PC-9 (cell line): Measurements from ENCODE around the gene KLHL17. TPM values are rescaled to one million over a fixed set of nuclear protein-coding genes. Genes with fewer than 3 reads are reported as not detected.

Source experiments
- BruUV-seq: library from RNA; stranded (reverse); fragments of 400-500 nt; replicated peaks from 2 replicates; lab custom pipeline; 2021; lab: Mats Ljungman, UMichigan
- CTCF ChIA-PET: fragments of 300-600 bp; sonication (Branson Sonifier 250); formaldehyde crosslinking; loops from one replicate; lab custom pipeline; 2022; ENCODE audit warnings: antibody characterized with exemption; lab: Charles Lee
- POLR2A ChIA-PET: fragments of 300-600 bp; sonication (Branson Sonifier 250); formaldehyde crosslinking; loops from one replicate; lab custom pipeline; 2022; ENCODE audit warnings: antibody characterized with exemption; ENCODE audit not compliant: unreplicated experiment; lab: Charles Lee
- DNase-seq, 2 experiments: peaks; one replicate each; pipeline versions ENCODE4 v3.0.0 to v3.0.0-alpha.2; 2015 to 2022; ENCODE audit warnings: mixed read lengths in 1 of 2
- H2AFZ ChIP-seq: fragments of 200-600 bp; sonication (generic); 2 replicates; pipeline ENCODE4 v1.8.1; 2017; ENCODE audit warnings: antibody characterized with exemption
- H3F3A ChIP-seq: fragments of 200-600 bp; sonication (generic); 2 replicates; pipeline ENCODE4 v1.8.1; 2017; ENCODE audit warnings: antibody characterized with exemption, mild to moderate bottlenecking, low read depth; ENCODE audit not compliant: insufficient read depth
- H3K27ac ChIP-seq: fragments of 200-600 bp; sonication (generic); 2 replicates; pipeline ENCODE4 v1.6.1; 2016; ENCODE audit warnings: mixed run types
- H3K27me3 ChIP-seq: fragments of 200-600 bp; sonication (generic); 2 replicates; pipeline ENCODE4 v1.6.1; 2016; ENCODE audit warnings: low read depth, mixed run types; ENCODE audit not compliant: insufficient read depth
- H3K36me3 ChIP-seq: fragments of 200-600 bp; sonication (generic); 2 replicates; pipeline ENCODE4 v1.6.1; 2016; ENCODE audit warnings: low read depth, mixed run types
- H3K4me1 ChIP-seq: fragments of 200-600 bp; sonication (generic); replicated peaks from 2 replicates; pipeline ENCODE4 v1.6.1; 2016; ENCODE audit warnings: mixed run types; ENCODE audit not compliant: insufficient read depth
- H3K4me2 ChIP-seq: fragments of 200-600 bp; sonication (generic); 2 replicates; pipeline ENCODE4 v1.6.1; 2017; ENCODE audit warnings: mixed run types
- H3K4me3 ChIP-seq: fragments of 200-600 bp; sonication (generic); 2 replicates; pipeline ENCODE4 v1.6.1; 2016; ENCODE audit warnings: mixed run types
- H3K79me2 ChIP-seq: fragments of 200-600 bp; sonication (generic); 2 replicates; pipeline ENCODE4 v1.6.1; 2017; ENCODE audit warnings: low read depth, mixed run types
- H3K9me2 ChIP-seq: fragments of 200-600 bp; sonication (generic); 2 replicates; pipeline ENCODE4 v1.8.1; 2017; ENCODE audit warnings: mild to moderate bottlenecking; ENCODE audit not compliant: insufficient read depth
- H3K9me3 ChIP-seq: fragments of 200-600 bp; sonication (generic); 2 replicates; pipeline ENCODE4 v1.8.1; 2016; ENCODE audit warnings: low read depth; ENCODE audit not compliant: insufficient read depth
- H4K20me1 ChIP-seq: fragments of 200-600 bp; sonication (generic); 2 replicates; pipeline ENCODE4 v1.8.1; 2017; ENCODE audit not compliant: insufficient read depth
- CTCF ChIP-seq: fragments of 200-600 bp; sonication (generic); conservative IDR thresholded peaks from 2 replicates; pipeline ENCODE4 v1.6.1; 2017; ENCODE audit warnings: mixed run types, antibody characterized with exemption, mild to moderate bottlenecking, moderate library complexity
- EZH2 ChIP-seq: fragments of 200-600 bp; sonication (generic); IDR thresholded peaks from 2 replicates; pipeline ENCODE4 v1.8.0; 2017; ENCODE audit warnings: antibody characterized with exemption, low read depth
- intact Hi-C: fragments of 100-400 bp; cut with micrococcal nuclease; formaldehyde crosslinking; loops from one replicate; pipeline ENCODE4 v1.10.0; 2022; ENCODE audit not compliant: unreplicated experiment
- total RNA-seq: library from RNA; stranded (reverse); gene quantifications from 2 replicates; pipeline ENCODE4 v1.2.3, GENCODE V29; 2021

The KLHL17 gene
- total RNA-seq, 1 experiment from 2014 or later = 22.7 TPM

GRCh38 chr1:935751-936231, 24.6 kb upstream of the KLHL17 start:
- no peak overlapping the region for H3K4me3 ChIP-seq
- no peak overlapping the region for H2AFZ ChIP-seq
- H3K4me1 ChIP-seq = peaks cover 42% of the 10 kb centered on the region
- no peak for DNase-seq
- ChIA-PET POLR2A (no interaction called here), CTCF (no interaction called here)
- H3K4me2 ChIP-seq = no peak overlapping the region
- TF ChIP-seq CTCF = no peak
- TF ChIP-seq EZH2 = no peak
- peaks cover 24% of the 10 kb centered on the region for H3K27me3 ChIP-seq
- H3K79me2 ChIP-seq = no peaks in the 10 kb centered on the region
- no peaks in the 10 kb centered on the region for H3K36me3 ChIP-seq
- peaks cover 38% of the 10 kb centered on the region for H3F3A ChIP-seq
- no peaks in the 10 kb centered on the region; the same call in 1 of the 2 replicates for H4K20me1 ChIP-seq
- intact Hi-C loops = no loop called here
- H3K9me2 ChIP-seq = no peaks in the 10 kb centered on the region
- no peaks in the 10 kb centered on the region for H3K9me3 ChIP-seq
- BruUV-seq = no TSS peak
- no peak overlapping the region for H3K27ac ChIP-seq

- H4K20me1 ChIP-seq = no peaks in the 10 kb centered on the region; the same call in 1 of the 2 replicates
- H3K4me1 ChIP-seq = peaks cover 49% of the 10 kb centered on the region
- intact Hi-C loops = no loop called here
- H3K9me2 ChIP-seq = no peaks in the 10 kb centered on the region
- CTCF ChIA-PET = no interaction called here
- no peak overlapping the region for H2AFZ ChIP-seq
- no peak overlapping the region for H3K4me3 ChIP-seq
- H3K79me2 ChIP-seq = no peaks in the 10 kb centered on the region
- no peak for DNase-seq
- POLR2A ChIA-PET = no interaction called here
- BruUV-seq = no TSS peak
- no peaks in the 10 kb centered on the region for H3K9me3 ChIP-seq
- no peak overlapping the region for H3K4me2 ChIP-seq
- H3F3A ChIP-seq = peaks cover 43% of the 10 kb centered on the region
- no peak overlapping the region for H3K27ac ChIP-seq
- H3K27me3 ChIP-seq = peaks cover 32% of the 10 kb centered on the region
- TF ChIP-seq CTCF (no peak), EZH2 (no peak)
- H3K36me3 ChIP-seq = no peaks in the 10 kb centered on the region
These were observed 23.8 kb upstream of the KLHL17 start for GRCh38 chr1:936348-937264.

GRCh38 chr1:937521-937920, 22.9 kb upstream of the KLHL17 start:
- intact Hi-C loops = no loop called here
- no peaks in the 10 kb centered on the region for H3K36me3 ChIP-seq
- no peaks in the 10 kb centered on the region for H3K9me2 ChIP-seq
- no peak overlapping the region for H3K4me3 ChIP-seq
- no peak overlapping the region for H3K27ac ChIP-seq
- H3K27me3 ChIP-seq = peaks cover 40% of the 10 kb centered on the region
- no TSS peak for BruUV-seq
- no peak overlapping the region for H2AFZ ChIP-seq
- TF ChIP-seq EZH2 = no peak
- no peak for TF ChIP-seq CTCF
- no peaks in the 10 kb centered on the region; the same call in 1 of the 2 replicates for H4K20me1 ChIP-seq
- H3K4me1 ChIP-seq = peaks cover 49% of the 10 kb centered on the region
- no peaks in the 10 kb centered on the region for H3K9me3 ChIP-seq
- peaks cover 34% of the 10 kb centered on the region for H3F3A ChIP-seq
- H3K4me2 ChIP-seq = no peak overlapping the region
- ChIA-PET POLR2A (no interaction called here), CTCF (interaction anchor here (0.8 kb wide), 1 partner anchor 9 kb away, joined by 4 read pairs; no protein-coding TSS in a partner anchor)
- no peaks in the 10 kb centered on the region for H3K79me2 ChIP-seq
- DNase-seq = no peak
